HG03439 (cell line): ENCODE results near the gene ZNF324.

Experiments
- ATAC-seq: cut with Tn5 transposase; IDR thresholded peaks from one replicate; pipeline ENCODE4 v1.9.1; 2021; ENCODE audit warnings: mild to moderate bottlenecking, moderate library complexity; ENCODE audit not compliant: unreplicated experiment

Gene ZNF324

GRCh38 chr19:58520257-58520599 lies 53.3 kb downstream of the ZNF324 start:
- no peak for ATAC-seq

GRCh38 chr19:58521651-58522050 lies 54.8 kb downstream of the ZNF324 start:
- no peak for ATAC-seq

- no peak for ATAC-seq
Measured at GRCh38 chr19:58522709-58523108, 55.8 kb downstream of the ZNF324 start.
